Measurements from ENCODE around the gene HDAC9.

DNA sequence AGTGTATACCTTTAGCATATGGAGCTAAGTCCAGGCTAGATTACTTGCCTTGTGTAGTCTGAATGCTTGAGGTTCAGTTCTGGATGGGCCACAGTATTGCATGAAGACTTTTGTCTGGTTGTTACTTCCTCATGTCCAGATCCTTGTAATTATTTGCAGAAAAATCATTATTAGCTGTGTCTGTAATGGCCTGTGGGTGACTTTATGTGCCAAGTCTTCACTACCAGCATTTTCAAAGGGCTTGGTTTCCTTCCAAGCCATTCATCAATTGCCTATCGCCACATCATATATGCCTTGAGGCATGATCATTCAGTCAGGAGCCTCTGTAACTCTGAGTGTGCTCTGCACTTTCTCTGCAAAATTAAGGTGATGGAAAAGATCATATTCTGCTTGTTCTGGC, 13.8 kb upstream of the HDAC9 start:
- TF ChIP-seq, protein P1, sequence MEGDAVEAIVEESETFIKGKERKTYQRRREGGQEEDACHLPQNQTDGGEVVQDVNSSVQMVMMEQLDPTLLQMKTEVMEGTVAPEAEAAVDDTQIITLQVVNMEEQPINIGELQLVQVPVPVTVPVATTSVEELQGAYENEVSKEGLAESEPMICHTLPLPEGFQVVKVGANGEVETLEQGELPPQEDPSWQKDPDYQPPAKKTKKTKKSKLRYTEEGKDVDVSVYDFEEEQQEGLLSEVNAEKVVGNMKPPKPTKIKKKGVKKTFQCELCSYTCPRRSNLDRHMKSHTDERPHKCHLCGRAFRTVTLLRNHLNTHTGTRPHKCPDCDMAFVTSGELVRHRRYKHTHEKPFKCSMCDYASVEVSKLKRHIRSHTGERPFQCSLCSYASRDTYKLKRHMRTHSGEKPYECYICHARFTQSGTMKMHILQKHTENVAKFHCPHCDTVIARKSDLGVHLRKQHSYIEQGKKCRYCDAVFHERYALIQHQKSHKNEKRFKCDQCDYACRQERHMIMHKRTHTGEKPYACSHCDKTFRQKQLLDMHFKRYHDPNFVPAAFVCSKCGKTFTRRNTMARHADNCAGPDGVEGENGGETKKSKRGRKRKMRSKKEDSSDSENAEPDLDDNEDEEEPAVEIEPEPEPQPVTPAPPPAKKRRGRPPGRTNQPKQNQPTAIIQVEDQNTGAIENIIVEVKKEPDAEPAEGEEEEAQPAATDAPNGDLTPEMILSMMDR (conservative IDR thresholded peaks at IDR 0.05) = no peak
- no peak for TF ChIP-seq ZFX (IDR thresholded peaks at IDR 0.05)
